GM19438 (cell line): ENCODE data around the gene ARID3B.
"Not testable (repeated sequence)": the region's sequence is repeated elsewhere in the genome, so short reads cannot be mapped to it uniquely, and the experiment has no call there.

ENCODE experiments used
- ATAC-seq: cut with Tn5 transposase; IDR thresholded peaks from one replicate; pipeline ENCODE4 v1.9.1; 2021; ENCODE audit warnings: low read depth; ENCODE audit not compliant: unreplicated experiment

Gene ARID3B

GRCh38 chr15:74618841-74619596 lies 78.0 kb downstream of the ARID3B start:
- ATAC-seq, result no peak

- no peak for ATAC-seq
These were observed 79.1 kb downstream of the ARID3B start for GRCh38 chr15:74619916-74620635.

GRCh38 chr15:74620636-74621545 lies 79.9 kb downstream of the ARID3B start:
- ATAC-seq, result no peak

GRCh38 chr15:74621546-74621920 lies 80.5 kb downstream of the ARID3B start:
- ATAC-seq, result no peak

GRCh38 chr15:74621936-74622335 lies 80.9 kb downstream of the ARID3B start:
- no peak for ATAC-seq

- no peak for ATAC-seq
These were observed 81.7 kb downstream of the ARID3B start for GRCh38 chr15:74622758-74623157.

GRCh38 chr15:74624020-74624602 lies 83.1 kb downstream of the ARID3B start:
- no peak for ATAC-seq

GRCh38 chr15:74625693-74626092 lies 84.7 kb downstream of the ARID3B start:
- no peak for ATAC-seq

- no peak for ATAC-seq
These were observed 85.3 kb downstream of the ARID3B start for GRCh38 chr15:74626336-74626735.

GRCh38 chr15:74626752-74627692 lies 86.0 kb downstream of the ARID3B start:
- ATAC-seq, result peak; percentile 61

GRCh38 chr15:74627766-74628165 lies 86.7 kb downstream of the ARID3B start:
- no peak for ATAC-seq

- ATAC-seq, result no peak
These were observed 87.2 kb downstream of the ARID3B start for GRCh38 chr15:74628199-74628598.

GRCh38 chr15:74628949-74629348 lies 87.9 kb downstream of the ARID3B start:
- no peak for ATAC-seq

- not testable (repeated sequence) for ATAC-seq
These were observed 88.7 kb downstream of the ARID3B start for GRCh38 chr15:74629696-74630095.

- ATAC-seq, result no peak
These were observed 89.5 kb downstream of the ARID3B start for GRCh38 chr15:74630284-74631086.

GRCh38 chr15:74631087-74631385 lies 90.0 kb downstream of the ARID3B start:
- no peak for ATAC-seq

- no peak for ATAC-seq
These were observed 90.4 kb downstream of the ARID3B start for GRCh38 chr15:74631408-74631807.

- ATAC-seq, result no peak
These were observed 91.0 kb downstream of the ARID3B start for GRCh38 chr15:74631935-74632560.

GRCh38 chr15:74632601-74633000 lies 91.6 kb downstream of the ARID3B start:
- ATAC-seq, result no peak
